ES-I3 (cell line): ENCODE measurements around the gene HIPK2.

Experiments
- H3K36me3 ChIP-seq: 2 replicates; pipeline ENCODE4 v1.6.1; 2013; ENCODE audit warnings: mild to moderate bottlenecking, low read length, control low read depth, moderate library complexity; ENCODE audit not compliant: insufficient read depth
- H3K4me1 ChIP-seq: 2 replicates; pipeline ENCODE4 v1.6.1; 2013; ENCODE audit warnings: mild to moderate bottlenecking, control low read depth, low read length; ENCODE audit not compliant: insufficient read depth
- H3K9ac ChIP-seq: 2 replicates; pipeline ENCODE4 v1.6.1; 2013; ENCODE audit warnings: low read depth, mild to moderate bottlenecking, low read length, moderate library complexity
- H3K9me3 ChIP-seq: 2 replicates; pipeline ENCODE4 v1.6.1; 2013; ENCODE audit warnings: mild to moderate bottlenecking, low read length, moderate library complexity; ENCODE audit not compliant: control insufficient read depth, insufficient read depth

The HIPK2 gene

DNA sequence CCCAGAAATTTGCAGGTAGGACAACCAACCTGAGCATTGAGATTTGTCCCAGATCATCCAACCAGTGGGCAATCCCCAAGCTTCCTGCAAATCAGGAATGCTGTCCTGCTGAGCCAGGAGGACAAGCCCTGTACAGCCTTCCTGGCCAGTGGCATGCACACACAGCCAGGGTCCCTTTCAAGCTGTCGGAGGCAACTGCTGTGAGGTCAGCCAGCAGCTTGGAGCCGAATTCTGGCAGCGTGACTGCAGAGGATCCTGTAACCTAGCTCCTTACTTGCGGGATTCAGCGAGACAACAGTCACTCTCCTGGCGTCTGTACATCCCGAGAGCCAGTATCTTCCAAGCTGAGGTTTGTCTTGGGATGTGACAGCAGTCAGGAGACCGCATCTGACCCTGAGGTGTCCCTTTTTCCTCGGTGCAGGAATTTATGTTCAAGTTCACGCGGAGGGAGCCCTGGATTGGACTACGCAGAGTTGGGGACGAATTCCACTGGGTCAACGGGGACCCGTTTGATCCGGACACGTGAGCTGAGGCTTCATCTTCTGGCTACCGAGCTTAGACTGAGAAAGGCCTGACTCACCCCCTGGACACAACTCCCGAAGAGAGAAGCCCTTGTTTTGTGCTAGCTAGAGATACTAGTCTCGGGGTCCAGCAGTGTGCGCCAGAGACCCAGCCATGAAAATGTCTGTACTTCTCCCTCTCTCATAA is 236.0 kb downstream of the HIPK2 start:
- Histone ChIP-seq H3K9me3 (no peaks in the 10 kb centered on the region), H3K9ac (no peak overlapping the region), H3K36me3 (no peaks in the 10 kb centered on the region), H3K4me1 (peaks cover 13% of the 10 kb centered on the region)

DNA sequence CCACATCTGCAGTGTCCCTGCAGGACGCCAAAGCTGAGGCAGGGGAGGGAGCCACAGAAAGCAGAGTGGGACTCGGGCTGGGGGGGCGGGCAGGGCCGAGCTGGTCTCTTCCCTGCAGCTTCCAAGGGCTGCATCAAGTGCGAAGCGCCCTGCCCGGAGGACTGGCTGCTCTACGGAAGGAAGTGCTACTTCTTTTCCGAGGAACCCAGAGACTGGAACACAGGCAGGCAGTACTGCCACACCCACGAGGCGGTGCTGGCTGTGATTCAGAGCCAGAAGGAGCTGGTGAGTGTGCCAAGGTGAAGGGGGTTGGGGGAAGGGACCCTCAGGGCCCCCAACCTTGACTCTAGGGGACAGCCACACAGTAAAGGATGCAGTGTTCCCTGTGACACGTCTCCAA is 237.6 kb downstream of the HIPK2 start:
- Histone ChIP-seq H3K9ac (no peak overlapping the region), H3K36me3 (no peaks in the 10 kb centered on the region), H3K9me3 (no peaks in the 10 kb centered on the region), H3K4me1 (peaks cover 13% of the 10 kb centered on the region)

DNA sequence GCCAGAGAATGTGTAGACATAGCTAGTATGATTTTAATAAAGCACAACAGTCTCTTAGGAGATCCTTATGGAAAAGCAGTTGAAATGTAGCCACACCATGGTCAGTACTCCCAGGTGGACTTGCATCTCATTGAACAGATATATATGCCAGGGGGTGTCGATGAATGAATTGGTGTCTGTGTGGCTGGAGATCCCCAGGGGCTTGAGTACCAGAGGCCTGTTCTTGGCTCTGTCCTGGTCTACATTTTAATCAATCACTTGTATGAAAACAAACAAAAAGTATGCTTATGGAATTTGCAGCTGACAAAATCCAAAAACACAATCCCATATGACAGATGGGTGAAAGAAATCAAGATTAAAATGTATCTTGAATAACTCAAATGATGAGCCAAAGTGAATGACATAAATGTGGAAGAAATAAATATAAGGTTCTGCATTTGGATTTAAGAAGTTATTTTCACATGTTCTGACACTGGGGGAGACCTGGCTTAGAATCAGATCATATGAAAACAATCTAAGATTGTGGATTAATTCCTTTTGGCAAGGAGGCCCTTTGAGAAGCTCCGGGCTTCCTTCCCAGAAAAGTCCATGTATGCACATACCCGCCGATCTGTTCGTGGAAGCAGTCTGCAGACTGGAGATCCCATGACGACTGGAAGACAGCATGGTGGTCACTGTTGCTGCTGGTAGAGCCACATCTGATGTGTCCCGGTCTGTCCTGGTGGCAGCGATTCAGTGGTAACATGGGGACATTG is 238.7 kb downstream of the HIPK2 start:
- H3K4me1 ChIP-seq = peaks cover 13% of the 10 kb centered on the region
- H3K9me3 ChIP-seq = no peaks in the 10 kb centered on the region
- no peaks in the 10 kb centered on the region for H3K36me3 ChIP-seq
- H3K9ac ChIP-seq = no peak overlapping the region

DNA sequence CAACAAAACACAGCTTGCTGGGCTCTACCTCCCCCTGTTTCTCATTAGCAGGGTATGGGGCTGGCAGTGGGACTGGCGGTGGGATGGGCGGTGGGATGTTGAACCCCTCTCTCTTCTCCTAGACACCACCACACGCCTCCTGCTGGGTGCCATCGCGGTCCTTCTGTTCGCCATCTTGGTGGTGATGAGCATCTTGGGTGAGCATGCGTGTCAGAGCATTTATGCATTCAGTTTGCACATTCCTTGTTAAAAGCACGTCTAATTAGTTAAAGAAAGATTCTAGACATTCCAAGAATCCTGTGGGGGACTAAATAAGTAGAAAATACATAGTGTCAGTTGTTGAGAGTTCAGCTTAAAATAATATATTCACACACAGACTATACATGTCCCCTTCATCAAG is 241.6 kb downstream of the HIPK2 start:
- no peaks in the 10 kb centered on the region for H3K36me3 ChIP-seq

DNA sequence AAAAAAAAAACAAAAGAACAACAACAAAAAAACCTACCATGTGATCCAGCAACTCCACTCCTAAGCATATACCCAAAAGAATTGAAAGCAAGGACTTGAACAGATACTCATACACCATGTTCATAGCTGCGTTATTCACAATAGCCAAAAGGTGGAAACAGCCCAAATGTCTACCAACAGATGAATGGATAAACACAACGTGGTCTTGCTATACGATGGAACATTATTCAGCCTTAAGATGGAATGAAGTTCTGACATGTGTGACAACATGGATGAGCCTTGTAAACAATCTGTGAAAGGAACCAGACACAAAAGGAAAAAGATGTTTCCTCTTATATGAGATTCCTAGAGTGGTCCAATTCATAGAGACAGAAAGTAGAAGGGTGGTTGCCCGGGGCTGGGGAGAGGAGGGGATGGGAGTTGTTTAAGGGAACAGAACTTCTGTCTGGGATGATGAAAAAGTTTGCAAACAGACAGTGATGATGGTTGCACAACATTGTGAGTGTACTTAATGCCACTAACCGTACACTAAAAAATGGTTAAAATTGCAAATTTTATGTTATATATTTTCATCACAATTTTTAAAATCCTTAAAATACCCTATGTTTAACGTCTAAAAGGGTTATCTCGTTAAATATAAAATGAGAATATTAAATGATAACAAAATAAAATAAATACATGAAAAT is 242.7 kb downstream of the HIPK2 start:
- Histone ChIP-seq H3K9me3 (no peaks in the 10 kb centered on the region), H3K4me1 (peaks cover 4% of the 10 kb centered on the region; the same call in 1 of the 2 replicates), H3K9ac (no peak overlapping the region), H3K36me3 (no peaks in the 10 kb centered on the region)

More for the DNA sequence above, 241.6 kb downstream of the HIPK2 start:
- H3K4me1 ChIP-seq = peaks cover 4% of the 10 kb centered on the region; the same call in 1 of the 2 replicates
- no peak overlapping the region for H3K9ac ChIP-seq
- no peaks in the 10 kb centered on the region for H3K9me3 ChIP-seq

DNA sequence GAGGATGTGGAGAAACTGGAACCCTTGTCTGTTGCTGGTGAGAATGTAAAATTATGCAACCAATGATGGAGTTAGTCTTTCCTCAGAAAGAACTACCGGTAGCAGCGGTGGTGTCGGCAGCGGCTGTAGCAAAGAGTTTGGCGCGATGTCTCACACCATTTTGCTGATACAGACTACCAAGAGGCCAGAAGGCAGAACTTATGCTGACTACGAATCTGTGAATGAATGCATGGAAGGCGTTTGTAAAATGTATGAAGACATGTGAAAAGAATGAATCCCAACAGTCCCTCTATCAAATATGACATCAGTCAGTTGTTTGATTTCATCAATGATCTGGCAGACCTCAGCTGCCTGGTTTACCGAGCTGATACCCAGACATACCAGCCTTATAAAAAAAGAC is 243.7 kb downstream of the HIPK2 start:
- H3K36me3 ChIP-seq = no peaks in the 10 kb centered on the region
- no peaks in the 10 kb centered on the region for H3K9me3 ChIP-seq
- H3K4me1 ChIP-seq = peaks cover 4% of the 10 kb centered on the region; the same call in 1 of the 2 replicates
- H3K9ac ChIP-seq = no peak overlapping the region

DNA sequence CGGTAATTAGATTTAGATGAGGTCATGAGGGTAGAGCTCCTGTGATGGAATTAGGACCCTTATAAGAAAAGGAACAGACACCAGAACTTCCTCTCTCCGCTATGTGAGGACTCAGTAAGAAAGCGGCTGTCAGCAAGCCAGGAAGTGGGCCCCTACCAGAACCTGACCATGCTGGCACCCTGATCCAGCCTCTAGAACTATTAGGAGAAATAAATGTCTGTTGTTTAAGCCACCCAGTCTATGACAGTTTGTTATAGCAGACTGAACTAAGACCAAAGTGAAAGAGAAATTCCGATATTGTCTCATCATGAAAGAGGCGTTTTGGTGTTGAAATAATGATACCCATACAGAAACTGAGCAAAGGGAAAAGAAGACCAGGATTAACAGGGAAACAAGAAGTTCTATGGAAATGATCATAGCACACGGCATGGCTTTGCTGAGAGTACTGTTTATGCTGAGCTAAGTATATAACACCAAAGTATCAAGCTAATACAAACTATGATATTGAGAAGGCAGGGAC is 245.1 kb downstream of the HIPK2 start:
- Histone ChIP-seq H3K9ac (no peak overlapping the region), H3K4me1 (peaks cover 4% of the 10 kb centered on the region; the same call in 1 of the 2 replicates), H3K9me3 (no peaks in the 10 kb centered on the region), H3K36me3 (no peaks in the 10 kb centered on the region)

DNA sequence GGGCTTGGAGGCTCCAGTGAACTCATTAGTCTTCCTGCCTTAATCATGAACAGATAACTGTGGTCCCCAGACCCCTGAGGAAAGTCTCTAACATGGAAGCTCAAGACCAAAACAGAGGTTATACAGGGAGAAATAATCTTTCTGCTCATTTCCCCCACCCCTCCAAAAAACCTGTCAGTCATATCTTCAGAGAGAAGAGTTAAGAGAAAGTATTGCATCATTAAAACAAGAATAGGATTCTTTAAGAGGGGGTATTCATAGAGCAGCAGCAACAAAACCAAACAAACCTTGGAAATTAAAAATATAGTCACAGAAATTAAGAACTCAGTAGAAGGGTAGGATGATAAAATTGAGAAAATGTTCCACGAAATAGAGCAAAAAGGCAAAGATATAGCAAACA is 246.7 kb downstream of the HIPK2 start:
- Histone ChIP-seq H3K36me3 (no peaks in the 10 kb centered on the region), H3K9me3 (no peaks in the 10 kb centered on the region), H3K9ac (no peak overlapping the region), H3K4me1 (no peaks in the 10 kb centered on the region)

DNA sequence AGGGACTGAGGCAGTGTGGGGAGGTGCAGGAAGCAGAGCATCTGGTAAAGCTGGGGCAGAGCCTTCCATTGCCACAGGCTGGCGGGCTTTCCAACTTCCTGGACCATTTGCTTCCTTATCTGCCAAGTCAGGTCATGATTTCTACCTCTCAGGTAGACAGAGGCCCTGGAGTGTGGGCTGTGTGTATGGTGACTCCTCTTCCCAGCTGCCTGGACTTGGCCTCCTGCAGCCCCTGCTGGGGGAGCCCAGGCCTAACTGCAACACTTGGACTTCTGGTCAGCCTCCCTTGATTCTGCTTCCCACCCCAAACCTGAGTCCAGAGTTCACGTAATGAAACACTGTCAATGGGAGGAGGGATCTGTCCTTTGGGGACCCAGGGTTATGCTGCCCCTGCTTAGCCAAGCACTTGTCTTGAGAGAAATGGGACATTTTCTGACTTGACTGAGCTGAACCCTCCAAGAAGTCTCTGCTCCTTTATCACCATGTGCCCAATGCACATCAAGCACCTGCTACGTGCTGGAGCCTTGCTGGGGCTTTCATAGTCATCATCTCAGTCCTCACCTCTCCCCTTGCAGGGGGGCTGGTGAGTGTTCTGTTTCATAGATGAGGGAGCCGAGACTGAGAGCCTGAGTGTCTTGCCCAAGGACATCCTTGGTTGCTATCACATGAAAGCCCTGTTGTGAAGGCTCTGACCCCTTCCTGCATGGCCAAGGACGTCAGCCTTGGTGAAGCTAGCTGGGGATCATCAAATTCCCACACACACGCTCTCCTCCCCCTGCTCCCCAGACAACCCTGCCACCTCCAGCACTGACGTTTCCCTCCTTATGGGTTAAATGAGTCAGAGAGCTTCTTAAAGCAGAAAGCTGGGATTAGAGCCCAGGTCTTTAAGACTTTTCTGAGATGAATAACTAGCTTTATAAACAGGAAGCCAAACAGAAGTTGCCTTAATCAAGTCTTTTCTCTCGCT is 250.9 kb downstream of the HIPK2 start:
- H3K4me1 ChIP-seq = no peaks in the 10 kb centered on the region
- H3K9me3 ChIP-seq = no peaks in the 10 kb centered on the region
- H3K36me3 ChIP-seq = no peaks in the 10 kb centered on the region
- no peak overlapping the region for H3K9ac ChIP-seq

DNA sequence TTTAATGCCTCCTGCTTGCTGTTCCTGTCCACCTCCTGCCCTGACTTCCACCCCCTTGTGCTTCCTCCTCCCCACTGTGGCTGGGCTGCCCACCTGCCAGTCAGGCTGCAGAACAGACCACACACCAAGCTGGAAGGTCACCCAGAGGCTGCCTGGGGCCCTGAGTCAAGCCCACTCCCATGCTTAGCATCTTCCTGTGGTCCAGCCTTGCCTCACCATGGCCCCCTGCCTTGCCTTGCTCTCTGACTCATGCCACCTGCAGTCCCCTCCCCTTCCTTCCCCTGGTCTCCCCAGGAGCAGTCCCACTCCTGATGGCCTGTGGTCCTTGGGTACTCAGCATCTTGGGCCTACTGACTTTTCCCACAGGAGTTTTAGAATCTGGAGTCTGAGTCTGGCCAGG is 252.0 kb downstream of the HIPK2 start:
- Histone ChIP-seq H3K36me3 (no peaks in the 10 kb centered on the region), H3K9ac (no peak overlapping the region), H3K9me3 (no peaks in the 10 kb centered on the region), H3K4me1 (no peaks in the 10 kb centered on the region)

DNA sequence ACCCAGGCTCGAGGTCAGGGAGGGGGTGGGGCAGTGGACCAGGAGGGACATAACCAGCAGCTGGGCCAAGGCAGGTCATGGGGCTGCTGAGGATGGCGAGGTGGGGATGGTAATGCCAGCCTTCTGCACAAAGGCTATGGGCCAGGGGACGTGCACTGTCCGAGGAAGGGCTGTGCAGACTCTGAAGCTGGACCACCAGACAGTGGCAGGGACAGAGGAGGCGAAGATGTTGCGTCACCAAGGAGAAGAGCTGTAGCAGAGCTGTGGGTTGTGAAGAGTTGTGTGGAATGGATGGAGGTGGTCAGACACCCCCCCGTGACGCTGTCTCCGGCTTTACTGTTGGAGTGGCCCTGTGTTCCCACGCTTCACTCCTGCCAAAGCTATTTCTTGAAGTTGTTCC is 252.6 kb downstream of the HIPK2 start:
- H3K36me3 ChIP-seq = no peaks in the 10 kb centered on the region
- no peaks in the 10 kb centered on the region for H3K4me1 ChIP-seq
- no peak overlapping the region for H3K9ac ChIP-seq
- no peaks in the 10 kb centered on the region for H3K9me3 ChIP-seq

DNA sequence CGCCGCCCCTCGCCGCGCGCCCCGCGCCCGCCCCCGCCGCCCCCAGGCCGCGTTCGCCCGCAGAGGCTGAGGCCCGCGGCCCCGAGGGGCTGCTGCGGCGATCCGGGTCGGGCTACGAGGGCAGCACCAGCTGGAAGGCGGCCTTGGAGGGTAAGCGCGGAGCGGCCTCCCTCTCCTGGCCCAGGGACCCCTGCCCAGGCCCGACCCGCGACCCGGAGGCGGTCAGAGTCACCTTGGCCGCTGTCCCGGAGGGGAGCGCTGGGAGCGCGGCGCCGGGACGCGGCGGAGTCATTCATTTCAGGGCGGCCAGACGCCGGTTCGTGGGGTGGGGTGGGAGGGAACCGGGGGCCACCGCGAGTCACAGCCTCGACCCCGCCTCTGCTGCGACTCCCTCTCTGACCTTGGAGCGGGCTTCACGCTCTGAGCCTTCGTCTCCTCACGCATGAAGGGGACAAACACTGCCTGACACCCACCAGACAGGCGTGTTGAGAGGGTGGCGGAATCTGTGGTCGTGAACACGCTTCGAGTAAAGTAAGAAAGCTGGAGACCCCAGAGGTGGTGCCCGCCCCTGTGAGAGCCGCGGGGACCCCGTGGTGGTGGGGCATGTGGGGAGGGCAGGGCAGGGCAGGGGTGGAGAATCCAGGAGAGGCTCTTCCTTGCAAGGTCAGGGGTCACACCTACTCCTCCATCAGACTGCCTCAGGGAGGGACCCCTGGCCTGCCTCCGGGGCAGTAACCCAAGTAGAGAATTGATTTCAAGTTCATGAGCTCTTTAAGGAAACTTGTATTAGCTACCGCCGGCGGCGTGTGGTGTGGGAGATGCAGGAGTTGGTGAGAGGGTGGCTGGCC is 253.6 kb downstream of the HIPK2 start:
- Histone ChIP-seq H3K36me3 (no peaks in the 10 kb centered on the region), H3K9me3 (no peaks in the 10 kb centered on the region), H3K4me1 (no peaks in the 10 kb centered on the region), H3K9ac (no peak overlapping the region; the same call in 1 of the 2 replicates)
